HCT116 (cell line): Measurements from ENCODE around the gene EIF2A. TPM values are rescaled to one million over a fixed set of nuclear protein-coding genes. Genes with fewer than 3 reads are reported as not detected.

Experiments
- ATAC-seq: fragments of 200-7000 bp; cut with Tn5 transposase; 2 replicates; pipeline ENCODE4 v1.9.1; 2020; ENCODE audit warnings: mild to moderate bottlenecking, moderate library complexity
- BruUV-seq: library from RNA; stranded (reverse); fragments of 400-500 nt; replicated peaks from 2 replicates; lab custom pipeline; 2021; lab: Mats Ljungman, UMichigan
- CTCF ChIA-PET: fragments of 300-600 bp; sonication (Branson Sonifier 250); formaldehyde crosslinking; loops from one replicate; lab custom pipeline; 2021; ENCODE audit warnings: antibody characterized with exemption; lab: Charles Lee
- POLR2A ChIA-PET: fragments of 300-600, 350-600 bp; sonication (Branson Sonifier 250); formaldehyde crosslinking; loops from one replicate; lab custom pipeline; 2021; ENCODE audit warnings: antibody characterized with exemption; lab: Charles Lee
- RAD21 ChIA-PET, 2 experiments: fragments of 300-600 bp; sonication (Branson Sonifier 250); formaldehyde crosslinking; loops; one replicate each; lab custom pipeline; 2023; ENCODE audit warnings: low total read pairs in 2 of 2; ENCODE audit not compliant: uncharacterized antibody in 2 of 2, unreplicated experiment in 2 of 2, low non-redundant PET in 1 of 2; lab: Charles Lee
- DNase-seq: peaks from one replicate; pipeline ENCODE4 v3.0.0-alpha.2; 2010; ENCODE audit warnings: low read depth, low spot score
- H2AFZ ChIP-seq: fragments of 200-600 bp; shearing (Covaris generic), sonication (generic); 2 replicates; pipeline ENCODE4 v1.6.1; 2017; ENCODE audit warnings: low read depth, mixed run types, mixed read lengths, antibody characterized with exemption, low read length; ENCODE audit not compliant: poor library complexity, severe bottlenecking
- H3K27ac ChIP-seq: 2 replicates; pipeline ENCODE4 v1.5.1; 2012; ENCODE audit warnings: low read depth, low read length
- H3K27me3 ChIP-seq: fragments of 200-600 bp; sonication (generic); 2 replicates; pipeline ENCODE4 v1.6.1; 2016; ENCODE audit warnings: mixed run types, low read length, mixed read lengths; ENCODE audit not compliant: insufficient read depth
- H3K36me3 ChIP-seq, 2 experiments: fragments of 200-500 bp in 1 of 2; fragments of 200-600 bp in 1 of 2; sonication (Bioruptor generic) in 1 of 2; sonication (generic) in 1 of 2; 2 replicates each; pipeline versions ENCODE4 v1.5.1 to v1.6.1; 2014 to 2016; ENCODE audit warnings: low read length in 2 of 2, inconsistent platforms in 1 of 2, mixed read lengths in 1 of 2, mixed run types in 1 of 2; ENCODE audit not compliant: insufficient read depth in 2 of 2, control insufficient read depth in 1 of 2
- H3K4me1 ChIP-seq, 2 experiments: fragments of 200-600 bp in 1 of 2; sonication (generic) in 1 of 2; 2 replicates each; pipeline versions ENCODE4 v1.5.1 to v1.6.1; 2012 to 2017; ENCODE audit warnings: low read length in 2 of 2, inconsistent platforms in 1 of 2, mild to moderate bottlenecking in 1 of 2, mixed read lengths in 1 of 2, mixed run types in 1 of 2, moderate library complexity in 1 of 2; ENCODE audit not compliant: insufficient read depth in 2 of 2, control insufficient read depth in 1 of 2
- H3K4me2 ChIP-seq: fragments of 200-600 bp; sonication (generic); 2 replicates; pipeline ENCODE4 v1.6.1; 2017; ENCODE audit warnings: mixed run types, low read length, mixed read lengths
- H3K4me3 ChIP-seq, 2 experiments: fragments of 200-600 bp in 1 of 2; sonication (generic) in 1 of 2; replicated peaks in 1 of 2; 2 replicates each; pipeline ENCODE4 v1.5.1; 2011 to 2016; ENCODE audit warnings: low read length in 2 of 2, control low read depth in 1 of 2, low read depth in 1 of 2, mild to moderate bottlenecking in 1 of 2, mixed read lengths in 1 of 2, mixed run types in 1 of 2
- H3K79me2 ChIP-seq: fragments of 200-600 bp; sonication (generic); 2 replicates; pipeline ENCODE4 v1.6.1; 2017; ENCODE audit warnings: mild to moderate bottlenecking, mixed run types, low read length, moderate library complexity, mixed read lengths; ENCODE audit not compliant: insufficient read depth
- H3K9ac ChIP-seq: fragments of 200-600 bp; sonication (generic); 2 replicates; pipeline ENCODE4 v1.6.1; 2016; ENCODE audit warnings: low read length, mixed read lengths
- H3K9me2 ChIP-seq: fragments of 200-600 bp; sonication (generic), shearing (Covaris generic); 2 replicates; pipeline ENCODE4 v1.6.1; 2017; ENCODE audit warnings: mixed run types, mild to moderate bottlenecking, moderate library complexity; ENCODE audit not compliant: insufficient read depth
- H3K9me3 ChIP-seq, 2 experiments: fragments of 200-500 bp in 1 of 2; fragments of 200-600 bp in 1 of 2; sonication (Bioruptor generic) in 1 of 2; sonication (generic) in 1 of 2; 2 replicates each; pipeline ENCODE4 v1.6.1; 2014 to 2017; ENCODE audit warnings: low read length in 2 of 2, mixed read lengths in 2 of 2, inconsistent platforms in 1 of 2, low read depth in 1 of 2, mild to moderate bottlenecking in 1 of 2, mixed run types in 1 of 2, moderate library complexity in 1 of 2; ENCODE audit not compliant: control insufficient read depth in 1 of 2, insufficient read depth in 1 of 2
- H4K20me1 ChIP-seq: fragments of 200-600 bp; sonication (generic), shearing (Covaris generic); 2 replicates; pipeline ENCODE4 v1.6.1; 2017; ENCODE audit warnings: mixed run types, mild to moderate bottlenecking, moderate library complexity; ENCODE audit not compliant: insufficient read depth
- EGR1 ChIP-seq: IDR thresholded peaks from 2 replicates; pipeline ENCODE4 v1.6.1; 2012; ENCODE audit warnings: low read depth
- EZH2 ChIP-seq: fragments of 200-600 bp; sonication (generic); IDR thresholded peaks from 2 replicates; pipeline ENCODE4 v1.6.1; 2017; ENCODE audit warnings: antibody characterized with exemption, mixed run types
- POLR2AphosphoS5 ChIP-seq: IDR thresholded peaks from 2 replicates; pipeline ENCODE4 v1.6.1; 2011; ENCODE audit warnings: mild to moderate bottlenecking, low read depth, low read length, moderate library complexity
- SIN3A ChIP-seq: IDR thresholded peaks from 2 replicates; pipeline ENCODE4 v1.6.1; 2012; ENCODE audit warnings: low read depth
- ZFX ChIP-seq: fragments of 450-650 bp; IDR thresholded peaks from 2 replicates; pipeline ENCODE4 v1.6.1; 2017
- intact Hi-C: fragments of 100-400 bp; cut with micrococcal nuclease; formaldehyde crosslinking; loops from 2 replicates; pipeline ENCODE4 v1.10.0; 2022
- total RNA-seq: library from RNA; stranded (reverse); gene quantifications from one replicate; pipeline ENCODE4 v1.2.1, GENCODE V29; 2021; ENCODE audit not compliant: unreplicated experiment
- TF ChIP-seq, protein P1 (sequence below): IDR thresholded peaks from 2 replicates; pipeline ENCODE4 v1.6.1; 2012; ENCODE audit warnings: low read depth
- TF ChIP-seq, protein P2 (sequence below): IDR thresholded peaks from 2 replicates; pipeline ENCODE4 v1.6.1; 2011; ENCODE audit warnings: mild to moderate bottlenecking, low read length, moderate library complexity; ENCODE audit not compliant: insufficient replicate concordance; ENCODE audit errors: extremely low read depth

Gene EIF2A
- total RNA-seq, 1 experiment from 2014 or later, result 126 TPM

DNA sequence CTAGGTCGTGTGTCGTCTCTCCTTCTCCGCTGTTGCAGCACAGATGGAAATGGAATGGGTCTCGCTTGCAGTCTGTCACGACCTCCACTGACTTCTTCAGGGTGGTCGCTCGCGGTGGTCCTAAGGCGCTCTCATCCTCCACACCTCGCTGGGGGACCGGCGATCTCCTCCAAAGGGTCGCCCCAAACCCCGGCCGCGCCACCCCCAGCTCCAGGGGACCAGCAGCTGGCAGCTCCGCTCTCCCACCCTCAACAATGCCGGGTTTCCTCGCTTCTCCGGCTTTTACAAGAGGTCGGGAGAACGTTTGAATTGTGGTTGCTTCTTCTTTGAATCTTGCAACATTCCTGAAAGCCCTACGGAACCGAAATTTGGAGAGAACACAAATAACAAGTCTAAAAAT, 26.2 kb upstream of the EIF2A start:
- ATAC-seq, result no peak
- no TSS peak for BruUV-seq
- H3K27me3 ChIP-seq, result no peaks in the 10 kb centered on the region
- no peaks in the 10 kb centered on the region for H4K20me1 ChIP-seq
- H3K9me3 ChIP-seq, result no peaks in the 10 kb centered on the region
- no peak overlapping the region for H3K9ac ChIP-seq
- ChIA-PET RAD21 (no interaction called here), POLR2A (no interaction called here), CTCF (no interaction called here)
- no peaks in the 10 kb centered on the region for H3K79me2 ChIP-seq
- DNase-seq, result no peak
- no peak for TF ChIP-seq POLR2AphosphoS5
- no peak for TF ChIP-seq EZH2
- no peak for TF ChIP-seq SIN3A
- TF ChIP-seq EGR1, result no peak
- TF ChIP-seq, protein P1, sequence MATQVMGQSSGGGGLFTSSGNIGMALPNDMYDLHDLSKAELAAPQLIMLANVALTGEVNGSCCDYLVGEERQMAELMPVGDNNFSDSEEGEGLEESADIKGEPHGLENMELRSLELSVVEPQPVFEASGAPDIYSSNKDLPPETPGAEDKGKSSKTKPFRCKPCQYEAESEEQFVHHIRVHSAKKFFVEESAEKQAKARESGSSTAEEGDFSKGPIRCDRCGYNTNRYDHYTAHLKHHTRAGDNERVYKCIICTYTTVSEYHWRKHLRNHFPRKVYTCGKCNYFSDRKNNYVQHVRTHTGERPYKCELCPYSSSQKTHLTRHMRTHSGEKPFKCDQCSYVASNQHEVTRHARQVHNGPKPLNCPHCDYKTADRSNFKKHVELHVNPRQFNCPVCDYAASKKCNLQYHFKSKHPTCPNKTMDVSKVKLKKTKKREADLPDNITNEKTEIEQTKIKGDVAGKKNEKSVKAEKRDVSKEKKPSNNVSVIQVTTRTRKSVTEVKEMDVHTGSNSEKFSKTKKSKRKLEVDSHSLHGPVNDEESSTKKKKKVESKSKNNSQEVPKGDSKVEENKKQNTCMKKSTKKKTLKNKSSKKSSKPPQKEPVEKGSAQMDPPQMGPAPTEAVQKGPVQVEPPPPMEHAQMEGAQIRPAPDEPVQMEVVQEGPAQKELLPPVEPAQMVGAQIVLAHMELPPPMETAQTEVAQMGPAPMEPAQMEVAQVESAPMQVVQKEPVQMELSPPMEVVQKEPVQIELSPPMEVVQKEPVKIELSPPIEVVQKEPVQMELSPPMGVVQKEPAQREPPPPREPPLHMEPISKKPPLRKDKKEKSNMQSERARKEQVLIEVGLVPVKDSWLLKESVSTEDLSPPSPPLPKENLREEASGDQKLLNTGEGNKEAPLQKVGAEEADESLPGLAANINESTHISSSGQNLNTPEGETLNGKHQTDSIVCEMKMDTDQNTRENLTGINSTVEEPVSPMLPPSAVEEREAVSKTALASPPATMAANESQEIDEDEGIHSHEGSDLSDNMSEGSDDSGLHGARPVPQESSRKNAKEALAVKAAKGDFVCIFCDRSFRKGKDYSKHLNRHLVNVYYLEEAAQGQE, result no peak
- TF ChIP-seq, protein P2, sequence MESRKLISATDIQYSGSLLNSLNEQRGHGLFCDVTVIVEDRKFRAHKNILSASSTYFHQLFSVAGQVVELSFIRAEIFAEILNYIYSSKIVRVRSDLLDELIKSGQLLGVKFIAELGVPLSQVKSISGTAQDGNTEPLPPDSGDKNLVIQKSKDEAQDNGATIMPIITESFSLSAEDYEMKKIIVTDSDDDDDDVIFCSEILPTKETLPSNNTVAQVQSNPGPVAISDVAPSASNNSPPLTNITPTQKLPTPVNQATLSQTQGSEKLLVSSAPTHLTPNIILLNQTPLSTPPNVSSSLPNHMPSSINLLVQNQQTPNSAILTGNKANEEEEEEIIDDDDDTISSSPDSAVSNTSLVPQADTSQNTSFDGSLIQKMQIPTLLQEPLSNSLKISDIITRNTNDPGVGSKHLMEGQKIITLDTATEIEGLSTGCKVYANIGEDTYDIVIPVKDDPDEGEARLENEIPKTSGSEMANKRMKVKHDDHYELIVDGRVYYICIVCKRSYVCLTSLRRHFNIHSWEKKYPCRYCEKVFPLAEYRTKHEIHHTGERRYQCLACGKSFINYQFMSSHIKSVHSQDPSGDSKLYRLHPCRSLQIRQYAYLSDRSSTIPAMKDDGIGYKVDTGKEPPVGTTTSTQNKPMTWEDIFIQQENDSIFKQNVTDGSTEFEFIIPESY, result no peak
- no peak for TF ChIP-seq ZFX
- H3K9me2 ChIP-seq, result no peaks in the 10 kb centered on the region
- H2AFZ ChIP-seq, result no peak overlapping the region
- no peaks in the 10 kb centered on the region for H3K36me3 ChIP-seq
- intact Hi-C loops, result no loop called here
- no peak overlapping the region for H3K27ac ChIP-seq
- H3K4me3 ChIP-seq, result no peak overlapping the region
- H3K4me2 ChIP-seq, result no peak overlapping the region
- H3K4me1 ChIP-seq, result peaks cover 0 to 13% of the 10 kb centered on the region in 2 experiments; a peak in 1 of 4 replicates
